ENCODE measurements around the gene GSTO1. TPM values are rescaled to one million over a fixed set of nuclear protein-coding genes. Genes with fewer than 3 reads are reported as not detected.

The GSTO1 gene
- total and polyA plus RNA-seq, 2 experiments from 2014 or later: 52.5 to 182 TPM

DNA sequence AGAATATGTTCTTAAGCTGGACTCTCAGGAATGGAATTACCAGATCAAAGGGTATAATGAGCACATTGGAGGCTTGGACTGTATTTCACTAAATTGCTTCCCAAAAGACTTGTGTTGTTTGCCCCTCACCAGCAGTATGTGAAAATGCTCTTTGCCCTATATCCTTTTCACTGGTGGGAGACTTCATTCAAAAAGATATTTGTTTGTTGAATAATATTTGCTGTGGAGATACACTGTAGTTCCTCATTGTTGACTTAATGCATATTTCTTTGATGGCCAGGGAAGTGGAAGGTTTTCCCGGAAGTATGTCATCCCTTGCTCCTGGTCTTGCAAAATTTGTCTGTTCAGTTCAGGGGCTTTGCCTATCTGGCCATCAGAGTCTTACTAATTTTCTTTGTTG is 33.7 kb downstream of the GSTO1 start:
- DNase-seq (ENCODE audit: low spot score) (no peak), ATAC-seq (no peak)
- Histone ChIP-seq H3K79me2 (replicated peaks; ENCODE audit: insufficient read depth) (no peaks in the 10 kb centered on the region; the same call in 1 of the 2 replicates), H4K20me1 (replicated peaks; ENCODE audit: insufficient read depth) (no peaks in the 10 kb centered on the region), H3K4me1 (ENCODE audit: insufficient read depth) (peaks cover 9% of the 10 kb centered on the region), H2AFZ (no peak overlapping the region), H3K4me2 (no peak overlapping the region), H3K27ac (ENCODE audit: low read depth) (no peak overlapping the region), H3K4me3 (no peak overlapping the region), H3F3A (replicated peaks; ENCODE audit: low read depth) (0 out of 2 replicates have a peak, but pooled peaks cover 7% of the 10 kb centered on the region), H3K9me2 (ENCODE audit: insufficient read depth) (no peaks in the 10 kb centered on the region), H3K27me3 (ENCODE audit: insufficient read depth) (no peaks in the 10 kb centered on the region), H3K36me3 (ENCODE audit: insufficient read depth) (no peaks in the 10 kb centered on the region)
- no peak for TF ChIP-seq JUNB (IDR thresholded peaks at IDR 0.05; ENCODE audit: unreplicated experiment)
- TF ChIP-seq STAT1 (IDR thresholded peaks at IDR 0.05; ENCODE audit: unreplicated experiment): no peak
- no peak for TF ChIP-seq CREB1 (CRISPR knock-in tag; IDR thresholded peaks at IDR 0.05; ENCODE audit: low read depth)
- TF ChIP-seq EZH2phosphoT487 (IDR thresholded peaks at IDR 0.05; ENCODE audit: unreplicated experiment): no peak
- TF ChIP-seq, protein P1, sequence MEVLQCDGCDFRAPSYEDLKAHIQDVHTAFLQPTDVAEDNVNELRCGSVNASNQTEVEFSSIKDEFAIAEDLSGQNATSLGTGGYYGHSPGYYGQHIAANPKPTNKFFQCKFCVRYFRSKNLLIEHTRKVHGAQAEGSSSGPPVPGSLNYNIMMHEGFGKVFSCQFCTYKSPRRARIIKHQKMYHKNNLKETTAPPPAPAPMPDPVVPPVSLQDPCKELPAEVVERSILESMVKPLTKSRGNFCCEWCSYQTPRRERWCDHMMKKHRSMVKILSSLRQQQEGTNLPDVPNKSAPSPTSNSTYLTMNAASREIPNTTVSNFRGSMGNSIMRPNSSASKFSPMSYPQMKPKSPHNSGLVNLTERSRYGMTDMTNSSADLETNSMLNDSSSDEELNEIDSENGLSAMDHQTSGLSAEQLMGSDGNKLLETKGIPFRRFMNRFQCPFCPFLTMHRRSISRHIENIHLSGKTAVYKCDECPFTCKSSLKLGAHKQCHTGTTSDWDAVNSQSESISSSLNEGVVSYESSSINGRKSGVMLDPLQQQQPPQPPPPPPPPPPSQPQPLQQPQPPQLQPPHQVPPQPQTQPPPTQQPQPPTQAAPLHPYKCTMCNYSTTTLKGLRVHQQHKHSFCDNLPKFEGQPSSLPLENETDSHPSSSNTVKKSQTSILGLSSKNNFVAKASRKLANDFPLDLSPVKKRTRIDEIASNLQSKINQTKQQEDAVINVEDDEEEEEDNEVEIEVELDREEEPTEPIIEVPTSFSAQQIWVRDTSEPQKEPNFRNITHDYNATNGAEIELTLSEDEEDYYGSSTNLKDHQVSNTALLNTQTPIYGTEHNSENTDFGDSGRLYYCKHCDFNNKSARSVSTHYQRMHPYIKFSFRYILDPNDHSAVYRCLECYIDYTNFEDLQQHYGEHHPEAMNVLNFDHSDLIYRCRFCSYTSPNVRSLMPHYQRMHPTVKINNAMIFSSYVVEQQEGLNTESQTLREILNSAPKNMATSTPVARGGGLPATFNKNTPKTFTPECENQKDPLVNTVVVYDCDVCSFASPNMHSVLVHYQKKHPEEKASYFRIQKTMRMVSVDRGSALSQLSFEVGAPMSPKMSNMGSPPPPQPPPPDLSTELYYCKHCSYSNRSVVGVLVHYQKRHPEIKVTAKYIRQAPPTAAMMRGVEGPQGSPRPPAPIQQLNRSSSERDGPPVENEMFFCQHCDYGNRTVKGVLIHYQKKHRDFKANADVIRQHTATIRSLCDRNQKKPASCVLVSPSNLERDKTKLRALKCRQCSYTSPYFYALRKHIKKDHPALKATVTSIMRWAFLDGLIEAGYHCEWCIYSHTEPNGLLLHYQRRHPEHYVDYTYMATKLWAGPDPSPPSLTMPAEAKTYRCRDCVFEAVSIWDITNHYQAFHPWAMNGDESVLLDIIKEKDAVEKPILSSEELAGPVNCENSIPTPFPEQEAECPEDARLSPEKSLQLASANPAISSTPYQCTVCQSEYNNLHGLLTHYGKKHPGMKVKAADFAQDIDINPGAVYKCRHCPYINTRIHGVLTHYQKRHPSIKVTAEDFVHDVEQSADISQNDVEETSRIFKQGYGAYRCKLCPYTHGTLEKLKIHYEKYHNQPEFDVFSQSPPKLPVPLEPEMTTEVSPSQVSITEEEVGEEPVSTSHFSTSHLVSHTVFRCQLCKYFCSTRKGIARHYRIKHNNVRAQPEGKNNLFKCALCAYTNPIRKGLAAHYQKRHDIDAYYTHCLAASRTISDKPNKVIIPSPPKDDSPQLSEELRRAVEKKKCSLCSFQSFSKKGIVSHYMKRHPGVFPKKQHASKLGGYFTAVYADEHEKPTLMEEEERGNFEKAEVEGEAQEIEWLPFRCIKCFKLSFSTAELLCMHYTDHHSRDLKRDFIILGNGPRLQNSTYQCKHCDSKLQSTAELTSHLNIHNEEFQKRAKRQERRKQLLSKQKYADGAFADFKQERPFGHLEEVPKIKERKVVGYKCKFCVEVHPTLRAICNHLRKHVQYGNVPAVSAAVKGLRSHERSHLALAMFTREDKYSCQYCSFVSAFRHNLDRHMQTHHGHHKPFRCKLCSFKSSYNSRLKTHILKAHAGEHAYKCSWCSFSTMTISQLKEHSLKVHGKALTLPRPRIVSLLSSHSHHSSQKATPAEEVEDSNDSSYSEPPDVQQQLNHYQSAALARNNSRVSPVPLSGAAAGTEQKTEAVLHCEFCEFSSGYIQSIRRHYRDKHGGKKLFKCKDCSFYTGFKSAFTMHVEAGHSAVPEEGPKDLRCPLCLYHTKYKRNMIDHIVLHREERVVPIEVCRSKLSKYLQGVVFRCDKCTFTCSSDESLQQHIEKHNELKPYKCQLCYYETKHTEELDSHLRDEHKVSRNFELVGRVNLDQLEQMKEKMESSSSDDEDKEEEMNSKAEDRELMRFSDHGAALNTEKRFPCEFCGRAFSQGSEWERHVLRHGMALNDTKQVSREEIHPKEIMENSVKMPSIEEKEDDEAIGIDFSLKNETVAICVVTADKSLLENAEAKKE (CRISPR knock-in tag; IDR thresholded peaks at IDR 0.05): no peak
- TF ChIP-seq EZH2 (IDR thresholded peaks at IDR 0.05; ENCODE audit: low read depth, unreplicated experiment): no peak
- TF ChIP-seq ZNF331 (CRISPR knock-in tag; IDR thresholded peaks at IDR 0.05; ENCODE audit: low read depth): no peak
- no peak for TF ChIP-seq NANOG (IDR thresholded peaks at IDR 0.05; ENCODE audit: borderline replicate concordance)
- TF ChIP-seq, protein P2, sequence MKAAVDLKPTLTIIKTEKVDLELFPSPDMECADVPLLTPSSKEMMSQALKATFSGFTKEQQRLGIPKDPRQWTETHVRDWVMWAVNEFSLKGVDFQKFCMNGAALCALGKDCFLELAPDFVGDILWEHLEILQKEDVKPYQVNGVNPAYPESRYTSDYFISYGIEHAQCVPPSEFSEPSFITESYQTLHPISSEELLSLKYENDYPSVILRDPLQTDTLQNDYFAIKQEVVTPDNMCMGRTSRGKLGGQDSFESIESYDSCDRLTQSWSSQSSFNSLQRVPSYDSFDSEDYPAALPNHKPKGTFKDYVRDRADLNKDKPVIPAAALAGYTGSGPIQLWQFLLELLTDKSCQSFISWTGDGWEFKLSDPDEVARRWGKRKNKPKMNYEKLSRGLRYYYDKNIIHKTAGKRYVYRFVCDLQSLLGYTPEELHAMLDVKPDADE (IDR thresholded peaks at IDR 0.05): no peak
- TF ChIP-seq, protein P3, sequence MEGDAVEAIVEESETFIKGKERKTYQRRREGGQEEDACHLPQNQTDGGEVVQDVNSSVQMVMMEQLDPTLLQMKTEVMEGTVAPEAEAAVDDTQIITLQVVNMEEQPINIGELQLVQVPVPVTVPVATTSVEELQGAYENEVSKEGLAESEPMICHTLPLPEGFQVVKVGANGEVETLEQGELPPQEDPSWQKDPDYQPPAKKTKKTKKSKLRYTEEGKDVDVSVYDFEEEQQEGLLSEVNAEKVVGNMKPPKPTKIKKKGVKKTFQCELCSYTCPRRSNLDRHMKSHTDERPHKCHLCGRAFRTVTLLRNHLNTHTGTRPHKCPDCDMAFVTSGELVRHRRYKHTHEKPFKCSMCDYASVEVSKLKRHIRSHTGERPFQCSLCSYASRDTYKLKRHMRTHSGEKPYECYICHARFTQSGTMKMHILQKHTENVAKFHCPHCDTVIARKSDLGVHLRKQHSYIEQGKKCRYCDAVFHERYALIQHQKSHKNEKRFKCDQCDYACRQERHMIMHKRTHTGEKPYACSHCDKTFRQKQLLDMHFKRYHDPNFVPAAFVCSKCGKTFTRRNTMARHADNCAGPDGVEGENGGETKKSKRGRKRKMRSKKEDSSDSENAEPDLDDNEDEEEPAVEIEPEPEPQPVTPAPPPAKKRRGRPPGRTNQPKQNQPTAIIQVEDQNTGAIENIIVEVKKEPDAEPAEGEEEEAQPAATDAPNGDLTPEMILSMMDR (conservative IDR thresholded peaks at IDR 0.05; ENCODE audit: low read depth in 2 of 2): no peak
- TF ChIP-seq ZNF114 (CRISPR knock-in tag; IDR thresholded peaks at IDR 0.05): no peak
- TF ChIP-seq POLR2AphosphoS5 (IDR thresholded peaks at IDR 0.05; ENCODE audit: low read depth): no peak
- Mint-ChIP-seq H3K27ac (no peak overlapping the region), H3K4me3 (no peak overlapping the region), H3K27me3 (ENCODE audit: insufficient read depth, low read depth, poor library complexity) (no peaks in the 10 kb centered on the region), H3K9me3 (no peaks in the 10 kb centered on the region), H3K4me1 (peaks cover 13% of the 10 kb centered on the region; the same call in 2 of the 3 replicates), H3K36me3 (ENCODE audit: low read depth) (peaks cover 3% of the 10 kb centered on the region; the same call in 2 of the 3 replicates)

Measured in GM23338 (cell line).